LNCAP (cell line): Measurements from ENCODE around the gene ABCC1.

Source experiments
- CTCF ChIP-seq: fragments of 450-650 bp; IDR thresholded peaks from 2 replicates; pipeline ENCODE4 v1.5.1; 2017; ENCODE audit warnings: mild to moderate bottlenecking

The ABCC1 gene

GRCh38 chr16:15955425-15955824 is 6.0 kb downstream of the ABCC1 start:
- TF ChIP-seq CTCF = no peak

- no peak for TF ChIP-seq CTCF
Observed at GRCh38 chr16:15958703-15959348, 9.4 kb downstream of the ABCC1 start.

GRCh38 chr16:15960124-15960971 is 10.9 kb downstream of the ABCC1 start:
- TF ChIP-seq CTCF = no peak

GRCh38 chr16:15961060-15961511 is 11.7 kb downstream of the ABCC1 start:
- no peak for TF ChIP-seq CTCF

- no peak for TF ChIP-seq CTCF
Observed at GRCh38 chr16:15961571-15962090, 12.2 kb downstream of the ABCC1 start.

GRCh38 chr16:15963307-15963910 is 14.0 kb downstream of the ABCC1 start:
- no peak for TF ChIP-seq CTCF

- no peak for TF ChIP-seq CTCF
Observed at GRCh38 chr16:15966420-15966819, 17.0 kb downstream of the ABCC1 start.
